Measurements from ENCODE around the gene HFM1.
"Not testable (repeated sequence)": the region's sequence is repeated elsewhere in the genome, so short reads cannot be mapped to it uniquely, and the experiment has no call there.

The HFM1 gene

GRCh38 chr1:91372230-91372629 is 32.4 kb downstream of the HFM1 start:
- not testable (repeated sequence) for DNase-seq

DNA sequence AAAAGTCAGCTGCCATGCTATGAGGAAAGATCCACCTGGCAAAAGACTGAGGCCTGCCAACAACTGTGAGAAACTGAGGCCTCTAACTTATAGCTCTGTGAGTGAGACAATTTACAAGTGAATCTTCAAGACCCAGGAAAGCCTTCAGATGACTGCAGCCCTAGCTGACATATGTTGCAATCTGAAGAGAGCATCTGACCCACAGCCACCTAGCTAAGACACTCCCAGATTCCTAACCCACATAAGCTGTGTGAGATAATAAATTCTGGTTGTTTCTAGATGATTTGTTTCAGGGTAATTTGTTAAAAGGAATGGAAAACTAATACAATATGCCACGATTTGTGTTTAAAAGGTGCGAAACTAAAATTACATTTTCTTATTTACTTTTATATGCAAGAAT is 55.1 kb downstream of the HFM1 start:
- DNase-seq: no peak

DNA sequence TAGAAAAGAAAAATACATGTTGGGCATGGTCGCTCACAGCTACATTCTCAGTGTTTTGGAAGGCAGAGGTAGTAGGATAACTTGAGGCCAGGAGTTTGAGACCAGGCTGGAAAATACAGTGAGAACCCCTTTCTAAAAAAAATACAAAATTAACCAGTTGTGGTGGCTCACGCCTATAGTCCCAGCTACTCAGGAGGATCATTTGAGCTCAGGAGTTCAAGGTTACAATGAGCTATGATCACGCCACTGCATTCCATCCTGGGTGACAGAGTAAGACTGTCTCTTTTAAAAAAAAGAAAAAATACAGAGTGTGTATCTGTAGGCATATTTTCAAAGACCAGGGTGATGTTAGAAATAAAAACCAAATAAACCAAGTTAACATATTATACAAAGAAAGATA is 57.8 kb downstream of the HFM1 start:
- DNase-seq: no peak

DNA sequence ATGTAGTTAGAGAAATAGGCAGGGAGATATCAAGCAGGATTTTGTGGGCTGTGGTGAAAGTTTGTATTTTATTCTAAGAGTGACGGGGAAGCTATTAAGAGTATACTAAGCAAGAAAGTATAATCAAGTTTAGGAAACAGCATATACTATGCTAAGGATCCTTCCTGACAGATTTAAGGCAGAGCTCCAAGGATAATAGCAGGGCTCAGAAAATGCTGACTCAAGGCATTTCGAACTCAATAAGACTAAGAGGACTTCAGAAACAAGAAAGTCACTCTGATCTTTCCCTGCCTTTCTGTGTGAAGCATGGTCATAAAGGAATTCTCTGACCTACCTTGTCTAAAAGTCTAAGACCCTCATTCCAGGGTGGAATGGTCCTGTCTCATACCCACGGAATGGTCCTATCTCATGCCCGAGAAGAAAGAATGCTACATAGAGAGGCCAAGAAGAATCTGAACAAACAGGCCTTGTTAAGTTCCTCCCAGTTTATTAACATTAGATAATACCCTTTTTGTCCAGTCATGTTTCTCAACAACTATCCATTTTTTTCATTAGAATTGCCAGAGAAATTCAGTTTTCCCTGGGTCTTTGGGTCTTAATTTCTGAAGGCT is 59.1 kb downstream of the HFM1 start:
- DNase-seq: no peak

DNA sequence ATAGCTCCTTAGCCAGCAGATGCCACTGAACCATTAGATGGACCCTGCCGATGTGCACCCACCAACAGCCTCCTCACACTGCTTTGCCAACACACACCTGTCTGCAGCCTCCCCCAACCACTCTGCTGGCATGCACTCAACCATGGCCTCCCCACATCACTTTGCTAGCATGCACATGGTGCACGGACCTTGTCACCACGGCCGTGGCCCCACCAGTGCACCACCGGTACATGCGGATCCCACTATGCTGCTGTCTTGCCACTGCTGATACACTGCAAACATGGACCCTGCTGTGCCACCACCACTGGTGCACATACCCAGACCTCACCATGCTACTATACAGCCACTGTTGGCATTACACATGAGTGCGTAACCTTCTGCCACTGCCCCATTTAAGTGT is 66.1 kb downstream of the HFM1 start:
- DNase-seq: no peak

DNA sequence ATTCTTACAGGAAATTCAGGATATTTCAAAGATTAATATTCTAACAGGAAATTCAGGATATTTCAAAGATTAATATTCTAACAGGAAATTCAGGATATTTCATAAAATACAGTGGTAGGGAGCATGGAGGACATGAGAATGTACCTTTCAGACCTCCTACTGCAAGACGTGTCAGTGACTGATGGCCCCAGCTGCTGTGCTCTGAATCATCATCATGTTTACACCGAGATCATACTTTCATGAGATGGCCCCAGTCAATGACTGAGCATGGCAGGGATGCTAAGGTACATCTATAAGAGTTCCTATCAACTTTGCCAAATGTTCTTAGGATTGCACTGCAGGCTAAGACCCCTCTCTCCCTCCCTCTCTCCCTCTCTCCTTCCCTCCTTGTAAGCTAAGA is 69.0 kb downstream of the HFM1 start:
- DNase-seq: no peak

DNA sequence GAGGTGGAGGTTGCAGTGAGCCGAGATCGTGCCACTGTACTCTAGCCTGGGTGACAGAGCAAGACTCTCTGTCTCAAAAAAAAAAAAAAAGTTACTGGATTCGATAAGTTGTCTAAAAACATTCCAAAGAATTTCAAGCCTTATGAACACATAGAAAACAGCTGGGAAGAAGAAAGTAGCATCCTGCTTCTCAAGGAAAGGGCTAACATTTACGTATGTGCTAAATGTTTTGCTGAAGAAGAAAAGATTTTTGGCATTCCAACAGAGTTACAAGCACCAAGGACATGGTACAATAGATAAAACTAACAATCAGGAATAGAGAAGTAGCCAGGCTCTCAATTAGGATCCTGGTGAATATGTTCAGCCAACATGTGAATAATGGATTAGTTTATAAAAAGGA is 69.8 kb downstream of the HFM1 start:
- DNase-seq: no peak

GRCh38 chr1:91325456-91325855 is 79.2 kb downstream of the HFM1 start:
- DNase-seq: no peak

GRCh38 chr1:91314643-91315042 is 90.0 kb downstream of the HFM1 start:
- DNase-seq: no peak

- no peak for DNase-seq
Observed at GRCh38 chr1:91311672-91312071, 93.0 kb downstream of the HFM1 start.

DNA sequence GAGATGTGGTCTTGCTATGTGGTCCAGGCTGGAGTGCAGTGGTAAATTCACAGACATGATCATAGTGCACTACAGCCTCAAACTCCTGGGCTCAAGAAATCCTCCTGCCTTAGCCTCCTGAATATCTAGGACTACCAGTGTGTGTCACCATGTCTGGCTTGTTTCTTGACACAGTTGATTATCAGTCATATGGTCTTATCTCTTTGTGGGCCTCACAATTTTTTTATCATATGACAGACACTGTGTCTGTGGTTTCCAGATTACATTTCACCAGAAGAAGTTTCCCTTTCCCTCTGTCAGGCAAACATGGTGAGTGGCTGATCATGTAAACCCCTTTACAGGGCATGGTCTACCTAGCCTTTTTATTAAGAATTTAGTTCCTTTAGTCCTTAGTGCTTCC is 96.1 kb downstream of the HFM1 start:
- no peak for DNase-seq

- no peak for DNase-seq
Observed at GRCh38 chr1:91307784-91308409, 96.7 kb downstream of the HFM1 start.

GRCh38 chr1:91303165-91303564 is 101.5 kb downstream of the HFM1 start:
- no peak for DNase-seq

- DNase-seq: not testable (repeated sequence)
Observed at GRCh38 chr1:91288843-91289553, 115.6 kb downstream of the HFM1 start.

DNA sequence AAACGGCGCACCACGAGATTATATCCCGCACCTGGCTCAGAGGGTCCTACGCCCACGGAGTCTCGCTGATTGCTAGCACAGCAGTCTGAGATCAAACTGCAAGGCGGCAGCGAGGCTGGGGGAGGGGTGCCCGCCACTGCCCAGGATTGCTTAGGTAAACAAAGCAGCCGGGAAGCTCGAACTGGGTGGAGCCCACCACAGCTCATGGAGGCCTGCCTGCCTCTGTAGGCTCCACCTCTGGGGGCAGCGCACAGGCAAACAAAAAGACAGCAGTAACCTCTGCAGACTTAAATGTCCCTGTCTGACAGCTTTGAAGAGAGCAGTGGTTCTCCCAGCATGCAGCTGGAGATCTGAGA is 117.7 kb downstream of the HFM1 start:
- not testable (repeated sequence) for DNase-seq

DNA sequence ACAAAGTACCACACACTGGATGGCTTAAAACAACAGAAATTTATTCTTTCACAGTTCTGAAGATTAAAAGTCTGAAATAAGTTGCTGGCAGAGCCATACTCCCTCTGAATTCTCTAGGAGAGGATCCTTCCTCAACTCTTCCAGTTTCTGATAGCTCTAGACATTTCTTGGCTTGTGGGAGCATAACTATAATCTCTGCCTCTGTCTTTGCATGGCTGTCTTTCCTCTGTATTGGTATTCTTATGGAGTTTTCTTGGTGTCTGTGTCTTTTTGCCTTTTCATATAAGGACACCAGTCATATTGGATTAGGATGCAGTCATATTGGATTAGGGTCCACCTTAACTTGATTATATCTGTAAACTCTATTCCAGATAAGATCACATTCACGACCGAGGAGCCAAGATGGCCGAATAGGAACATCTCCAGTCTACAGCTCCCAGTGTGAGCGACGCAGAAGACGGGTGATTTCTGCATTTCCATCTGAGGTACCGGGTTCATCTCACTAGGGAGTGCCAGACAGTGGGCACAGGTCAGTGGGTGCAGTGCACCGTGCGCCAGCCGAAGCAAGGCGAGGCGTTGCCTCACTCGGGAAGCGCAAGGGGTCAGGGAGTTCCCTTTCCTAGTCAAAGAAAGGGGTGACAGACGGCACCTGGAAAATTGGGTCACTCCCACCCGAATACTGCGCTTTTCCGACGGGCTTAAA is 118.2 kb downstream of the HFM1 start:
- DNase-seq: not testable (repeated sequence)

GRCh38 chr1:91283421-91283726 is 121.3 kb downstream of the HFM1 start:
- no peak for DNase-seq

DNA sequence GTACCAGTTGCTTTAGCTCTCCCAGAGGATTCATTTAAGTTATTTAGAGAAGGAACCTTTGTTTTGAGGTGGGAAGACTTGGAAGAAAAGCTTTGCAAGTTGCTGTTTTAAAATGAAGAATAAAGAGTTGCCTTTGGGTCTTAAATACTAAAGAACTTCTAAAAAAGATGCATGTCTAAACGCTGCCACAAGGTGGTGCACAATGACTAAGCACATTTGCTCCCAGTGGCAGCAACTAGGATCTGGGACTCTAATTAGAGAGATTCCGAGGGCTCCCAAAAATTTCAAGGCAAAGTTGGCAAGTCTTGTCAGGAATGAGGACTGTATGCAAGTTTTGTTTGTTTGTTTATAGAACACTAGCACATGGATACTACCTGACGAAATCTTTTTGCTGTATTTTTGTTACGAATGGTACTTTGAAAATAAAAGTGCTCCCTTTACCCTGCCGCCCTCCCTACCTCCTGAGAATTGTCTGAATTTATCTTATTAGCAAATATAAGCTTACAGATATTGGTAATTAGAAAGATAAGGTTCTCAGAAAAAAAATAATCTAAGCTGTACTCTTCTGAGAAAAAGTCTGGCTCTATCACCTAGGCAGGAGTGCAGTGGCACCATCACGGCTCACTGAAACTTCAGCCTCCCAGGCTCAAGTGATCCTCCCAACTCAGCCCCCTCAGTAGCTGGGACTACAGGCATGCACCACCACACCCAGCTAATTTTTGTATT is 121.8 kb downstream of the HFM1 start:
- DNase-seq: peak; percentile 57

DNA sequence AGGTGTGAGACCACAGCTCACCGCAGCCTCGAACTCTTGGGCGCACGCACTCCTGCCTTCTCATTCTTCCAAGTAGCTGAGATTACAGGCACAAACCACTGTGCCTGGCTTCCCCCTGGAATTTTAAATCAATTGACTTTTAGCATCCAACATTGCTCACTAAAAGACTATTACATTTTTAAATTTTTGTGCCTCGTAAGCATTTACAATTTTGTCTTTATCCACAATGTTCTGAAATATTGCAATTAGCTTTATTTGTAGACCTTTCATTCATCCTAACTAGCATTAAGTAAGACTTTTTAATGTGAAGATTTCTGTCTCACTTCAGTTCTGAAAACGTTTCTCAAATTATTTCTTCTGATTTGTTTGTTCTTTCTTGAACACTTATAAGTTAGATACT is 122.9 kb downstream of the HFM1 start:
- no peak for DNase-seq

GRCh38 chr1:91278754-91279153 is 125.9 kb downstream of the HFM1 start:
- no peak for DNase-seq

- DNase-seq: no peak
Observed at GRCh38 chr1:91273875-91274274, 130.8 kb downstream of the HFM1 start.

GRCh38 chr1:91261655-91262054 is 143.0 kb downstream of the HFM1 start:
- no peak for DNase-seq

DNA sequence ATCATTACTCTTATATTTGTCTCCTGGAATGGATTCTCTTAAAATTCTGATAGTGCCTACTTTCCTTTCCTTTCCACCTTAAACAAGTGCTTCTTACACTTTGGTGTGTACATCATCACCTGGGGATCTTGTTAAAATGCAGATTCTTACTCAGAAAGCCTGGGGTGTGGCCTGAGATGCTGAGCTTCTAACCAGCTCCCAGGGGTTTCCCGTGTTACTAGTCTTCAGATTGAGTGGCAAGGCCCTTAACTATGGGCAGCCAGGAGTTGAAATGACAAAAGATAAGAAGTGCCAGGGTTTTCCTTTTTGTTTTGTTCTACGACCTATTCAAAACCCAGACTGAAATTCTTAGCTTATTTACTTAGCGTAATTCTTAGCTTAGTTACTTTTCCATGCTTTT is 159.2 kb downstream of the HFM1 start:
- DNase-seq: no peak

All from DMS153 (cell line).